ENCODE results near the gene SECTM1. TPM values are rescaled to one million over a fixed set of nuclear protein-coding genes. Genes with fewer than 3 reads are reported as not detected.

Gene SECTM1
- total and polyA plus RNA-seq, 3 experiments from 2014 or later, result 0.49 to 1.9 (median 1.1) TPM

GRCh38 chr17:82281076-82281475, 52.5 kb downstream of the SECTM1 start:
- Mint-ChIP-seq H3K36me3 (no peaks in the 10 kb centered on the region), H3K27me3 (no peaks in the 10 kb centered on the region), H3K4me1 (peaks cover 14 to 22% (median 14%) of the 10 kb centered on the region in 3 donors), H3K27ac (peak overlapping the region in 5 of 8 donors; percentile 44 to 91 (median 64)), H3K4me3 (peak overlapping the region in 3 of 7 donors; percentile 20 to 68 (median 27)), H3K9me3 (no peaks in the 10 kb centered on the region)
- Histone ChIP-seq H3K36me3 (ENCODE audit: insufficient read depth, low read length) (no peaks in the 10 kb centered on the region), H3K4me1 (ENCODE audit: insufficient read depth, low read length) (peaks cover 18% of the 10 kb centered on the region), H3K9me3 (ENCODE audit: low read length) (no peaks in the 10 kb centered on the region), H3K4me3 (ENCODE audit: low read length) (no peak overlapping the region), H3K27ac (ENCODE audit: low read depth, low read length) (no peak overlapping the region), H3K27me3 (ENCODE audit: insufficient read depth, low read length, poor library complexity, severe bottlenecking) (no peaks in the 10 kb centered on the region)
- no peak for DNase-seq
- POLR2A ChIA-PET, result no interaction called here
- CTCF ChIA-PET, result no interaction called here

DNA sequence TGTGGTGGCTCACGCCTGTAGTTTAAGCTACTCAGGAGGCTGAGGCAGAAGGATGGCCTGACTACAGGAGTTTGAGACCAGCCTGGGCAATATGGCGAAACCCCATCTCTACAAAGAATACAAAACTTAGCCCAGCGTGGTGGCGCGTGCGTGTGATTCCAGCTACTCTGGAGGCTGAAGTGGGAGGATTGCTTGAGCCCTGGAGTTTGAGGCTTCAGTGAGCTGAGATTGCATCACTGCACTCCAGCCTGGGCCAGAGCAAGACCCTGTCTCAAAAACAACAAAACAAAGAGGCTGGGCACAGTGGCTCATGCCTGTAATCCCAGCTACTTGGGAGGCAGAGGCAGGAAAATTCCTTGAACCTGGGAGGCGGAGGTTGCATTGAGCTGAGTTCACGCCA, 53.0 kb downstream of the SECTM1 start:
- Histone ChIP-seq H3K9me3 (ENCODE audit: low read length) (no peaks in the 10 kb centered on the region), H3K36me3 (ENCODE audit: insufficient read depth, low read length) (no peaks in the 10 kb centered on the region), H3K27ac (ENCODE audit: low read depth, low read length) (no peak overlapping the region), H3K27me3 (ENCODE audit: insufficient read depth, low read length, poor library complexity, severe bottlenecking) (no peaks in the 10 kb centered on the region), H3K4me3 (ENCODE audit: low read length) (no peak overlapping the region), H3K4me1 (ENCODE audit: insufficient read depth, low read length) (peaks cover 18% of the 10 kb centered on the region)
- no peak overlapping the region for H3K4me3 Mint-ChIP-seq
- no peaks in the 10 kb centered on the region for H3K36me3 Mint-ChIP-seq
- H3K27me3 Mint-ChIP-seq, result no peaks in the 10 kb centered on the region
- H3K4me1 Mint-ChIP-seq, result peaks cover 14 to 22% (median 14%) of the 10 kb centered on the region in 3 donors
- DNase-seq, result no peak
- POLR2A ChIA-PET, result no interaction called here
- CTCF ChIA-PET, result interaction anchor here (1.2 kb wide), 1 partner anchor 16 kb away, joined by 3 read pairs; no protein-coding TSS in a partner anchor
- H3K9me3 Mint-ChIP-seq, result no peaks in the 10 kb centered on the region
- H3K27ac Mint-ChIP-seq, result peak overlapping the region in 2 of 8 donors; percentile 48 to 85

DNA sequence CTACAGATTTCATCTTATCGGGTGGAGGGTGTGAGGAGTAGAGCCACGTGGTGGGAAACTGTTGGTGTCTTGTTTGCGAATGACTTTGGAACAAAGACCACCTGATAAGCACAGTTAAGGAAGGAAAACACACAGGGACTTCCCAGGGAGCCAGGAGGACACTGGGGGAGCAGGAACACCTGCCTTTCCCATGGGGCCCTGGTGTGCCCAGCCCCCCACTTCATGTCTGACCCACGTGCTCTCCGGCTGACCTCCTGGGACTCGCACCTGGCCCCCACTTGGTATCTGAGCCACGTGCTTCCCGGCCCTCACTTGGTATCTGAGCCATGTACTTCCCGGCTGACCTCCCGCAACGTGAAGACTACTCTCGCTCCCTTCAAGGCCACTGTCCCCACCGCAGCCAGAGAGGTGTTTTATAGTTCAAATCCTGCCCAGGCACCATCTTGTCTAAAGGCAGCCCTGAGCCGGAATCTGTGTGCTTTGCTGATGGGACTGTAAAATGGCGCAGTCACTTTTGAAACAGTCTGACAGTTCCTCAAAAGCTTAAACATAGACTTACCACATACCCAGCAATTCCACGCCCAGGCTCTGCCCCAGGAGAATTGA, 54.7 kb downstream of the SECTM1 start:
- DNase-seq, result no peak
- Histone ChIP-seq H3K4me1 (ENCODE audit: insufficient read depth, low read length) (peaks cover 22% of the 10 kb centered on the region), H3K36me3 (ENCODE audit: insufficient read depth, low read length) (no peaks in the 10 kb centered on the region), H3K27ac (ENCODE audit: low read depth, low read length) (no peak overlapping the region), H3K4me3 (ENCODE audit: low read length) (no peak overlapping the region), H3K9me3 (ENCODE audit: low read length) (no peaks in the 10 kb centered on the region), H3K27me3 (ENCODE audit: insufficient read depth, low read length, poor library complexity, severe bottlenecking) (no peaks in the 10 kb centered on the region)
- Mint-ChIP-seq H3K27me3 (no peaks in the 10 kb centered on the region), H3K36me3 (no peaks in the 10 kb centered on the region), H3K27ac (peak overlapping the region in 1 of 8 donors; percentile 24), H3K9me3 (no peaks in the 10 kb centered on the region), H3K4me1 (peaks cover 14 to 22% (median 14%) of the 10 kb centered on the region in 3 donors), H3K4me3 (no peak overlapping the region)
- CTCF ChIA-PET, result no interaction called here
- POLR2A ChIA-PET, result no interaction called here

GRCh38 chr17:82278308-82278707, 55.3 kb downstream of the SECTM1 start:
- peaks cover 14 to 21% (median 14%) of the 10 kb centered on the region in 3 donors for H3K4me1 Mint-ChIP-seq
- H3K27ac ChIP-seq (ENCODE audit: low read depth, low read length), result no peak overlapping the region
- POLR2A ChIA-PET, result no interaction called here
- H3K4me3 ChIP-seq (ENCODE audit: low read length), result no peak overlapping the region
- CTCF ChIA-PET, result no interaction called here
- H3K27ac Mint-ChIP-seq, result no peak overlapping the region
- no peaks in the 10 kb centered on the region for H3K9me3 ChIP-seq (ENCODE audit: low read length)
- peak overlapping the region in 1 of 7 donors; percentile 11 for H3K4me3 Mint-ChIP-seq
- H3K4me1 ChIP-seq (ENCODE audit: insufficient read depth, low read length), result peaks cover 24% of the 10 kb centered on the region
- peaks cover 0 to 2% (median 0%) of the 10 kb centered on the region in 3 donors for H3K36me3 Mint-ChIP-seq
- no peak for DNase-seq
- no peaks in the 10 kb centered on the region for H3K36me3 ChIP-seq (ENCODE audit: insufficient read depth, low read length)
- no peaks in the 10 kb centered on the region for H3K27me3 Mint-ChIP-seq
- no peaks in the 10 kb centered on the region for H3K9me3 Mint-ChIP-seq
- H3K27me3 ChIP-seq (ENCODE audit: insufficient read depth, low read length, poor library complexity, severe bottlenecking), result no peaks in the 10 kb centered on the region

DNA sequence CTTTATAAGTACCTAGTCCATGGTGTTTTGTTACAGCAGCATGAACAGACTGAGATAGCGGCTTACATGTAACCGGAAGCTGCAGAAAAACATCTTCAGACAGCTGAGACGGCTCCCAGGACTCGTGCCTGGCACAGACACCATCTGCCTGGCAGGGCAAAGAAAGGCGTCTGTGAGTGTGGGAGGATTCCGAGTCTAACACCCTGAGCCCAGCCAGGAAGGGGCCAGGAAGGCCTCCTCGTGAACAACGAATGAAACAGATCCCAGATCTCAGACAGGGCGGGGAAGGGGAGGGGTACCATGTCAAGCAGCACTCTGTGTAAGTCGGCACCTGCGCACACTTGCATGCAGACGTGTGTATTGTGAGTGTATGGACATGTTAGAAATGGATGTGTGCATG, 55.7 kb downstream of the SECTM1 start:
- ChIA-PET POLR2A (no interaction called here), CTCF (no interaction called here)
- Histone ChIP-seq H3K27ac (ENCODE audit: low read depth, low read length) (no peak overlapping the region), H3K36me3 (ENCODE audit: insufficient read depth, low read length) (no peaks in the 10 kb centered on the region), H3K4me3 (ENCODE audit: low read length) (no peak overlapping the region), H3K4me1 (ENCODE audit: insufficient read depth, low read length) (peaks cover 24% of the 10 kb centered on the region), H3K9me3 (ENCODE audit: low read length) (no peaks in the 10 kb centered on the region), H3K27me3 (ENCODE audit: insufficient read depth, low read length, poor library complexity, severe bottlenecking) (no peaks in the 10 kb centered on the region)
- Mint-ChIP-seq H3K9me3 (no peaks in the 10 kb centered on the region), H3K36me3 (peaks cover 0 to 2% (median 0%) of the 10 kb centered on the region in 3 donors), H3K27me3 (no peaks in the 10 kb centered on the region), H3K4me3 (no peak overlapping the region), H3K4me1 (peaks cover 14 to 18% (median 14%) of the 10 kb centered on the region in 3 donors), H3K27ac (no peak overlapping the region)
- no peak for DNase-seq

GRCh38 chr17:82276938-82277337, 56.6 kb downstream of the SECTM1 start:
- no peak overlapping the region for H3K27ac ChIP-seq (ENCODE audit: low read depth, low read length)
- no peaks in the 10 kb centered on the region for H3K9me3 ChIP-seq (ENCODE audit: low read length)
- H3K4me1 ChIP-seq (ENCODE audit: insufficient read depth, low read length), result peaks cover 22% of the 10 kb centered on the region
- Mint-ChIP-seq H3K36me3 (peaks cover 0 to 8% (median 4%) of the 10 kb centered on the region in 3 donors), H3K4me3 (no peak overlapping the region), H3K4me1 (peaks cover 17 to 21% (median 20%) of the 10 kb centered on the region in 3 donors), H3K27ac (no peak overlapping the region), H3K9me3 (no peaks in the 10 kb centered on the region), H3K27me3 (peaks cover 0 to 1% of the 10 kb centered on the region in 2 donors)
- CTCF ChIA-PET, result interaction anchor here (0.8 kb wide), 1 partner anchor 41 kb away, joined by 3 read pairs; no protein-coding TSS in a partner anchor
- no peak overlapping the region for H3K4me3 ChIP-seq (ENCODE audit: low read length)
- POLR2A ChIA-PET, result no interaction called here
- peaks cover 4% of the 10 kb centered on the region for H3K36me3 ChIP-seq (ENCODE audit: insufficient read depth, low read length)
- DNase-seq, result no peak
- H3K27me3 ChIP-seq (ENCODE audit: insufficient read depth, low read length, poor library complexity, severe bottlenecking), result no peaks in the 10 kb centered on the region

DNA sequence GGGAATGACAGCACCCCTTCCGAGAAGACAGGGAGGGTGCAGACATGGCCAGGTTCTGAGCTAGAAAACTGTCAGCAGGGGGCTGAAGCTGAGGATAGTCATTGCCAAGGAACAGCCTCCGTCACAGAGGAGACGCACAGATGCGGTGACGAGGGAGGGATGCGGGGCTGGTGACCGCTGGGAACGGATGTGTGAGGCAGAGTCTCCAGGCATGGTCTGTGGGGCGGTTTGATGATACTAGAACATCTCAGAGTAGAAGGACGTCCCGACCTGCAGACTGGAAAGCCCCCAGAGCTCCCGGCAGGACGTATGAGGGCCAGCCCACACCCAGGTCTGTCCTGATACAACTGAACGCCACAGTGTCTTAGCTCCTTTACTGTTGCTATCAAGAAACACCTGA, 58.2 kb downstream of the SECTM1 start:
- ChIA-PET CTCF (interaction anchor here (0.9 to 1.5 kb wide), 2 partner anchors 17 to 23 kb away, joined by 3 to 6 read pairs; no protein-coding TSS in a partner anchor), POLR2A (no interaction called here)
- peak overlapping the region in 4 of 8 donors; percentile 32 to 74 (median 63) for H3K27ac Mint-ChIP-seq
- H3K27me3 Mint-ChIP-seq, result peaks cover 0 to 1% of the 10 kb centered on the region in 2 donors
- H3K36me3 Mint-ChIP-seq, result peaks cover 1 to 24% (median 5%) of the 10 kb centered on the region in 3 donors
- H3K4me1 Mint-ChIP-seq, result peaks cover 21 to 23% (median 23%) of the 10 kb centered on the region in 3 donors
- H3K9me3 ChIP-seq (ENCODE audit: low read length), result no peaks in the 10 kb centered on the region
- peaks cover 27% of the 10 kb centered on the region for H3K4me1 ChIP-seq (ENCODE audit: insufficient read depth, low read length)
- H3K36me3 ChIP-seq (ENCODE audit: insufficient read depth, low read length), result peaks cover 12% of the 10 kb centered on the region
- H3K27ac ChIP-seq (ENCODE audit: low read depth, low read length), result no peak overlapping the region
- H3K9me3 Mint-ChIP-seq, result no peaks in the 10 kb centered on the region
- H3K27me3 ChIP-seq (ENCODE audit: insufficient read depth, low read length, poor library complexity, severe bottlenecking), result no peaks in the 10 kb centered on the region
- no peak for DNase-seq
- H3K4me3 ChIP-seq (ENCODE audit: low read length), result no peak overlapping the region
- no peak overlapping the region for H3K4me3 Mint-ChIP-seq

Measured in CD8-positive, alpha-beta memory T cell (primary cell).